Gastroesophageal sphincter (tissue), 3 donors: ENCODE results near the gene GSG1L.

Source experiments
- EP300 ChIP-seq: sonication (generic); formaldehyde crosslinking; IDR thresholded peaks from one replicate; pipeline ENCODE4 v1.6.1; 2017; ENCODE audit warnings: antibody characterized with exemption, mild to moderate bottlenecking
- POLR2A ChIP-seq, 2 donors: fragments of 450-650 bp; IDR thresholded peaks; one replicate each; pipeline ENCODE4 v1.6.1; 2017; ENCODE audit warnings: antibody characterized with exemption in 2 of 2, mild to moderate bottlenecking in 2 of 2, moderate library complexity in 1 of 2
- POLR2AphosphoS5 ChIP-seq: sonication (generic); formaldehyde crosslinking; IDR thresholded peaks from one replicate; pipeline ENCODE4 v1.6.1; 2017; ENCODE audit warnings: antibody characterized with exemption
- TF ChIP-seq, protein P1 (sequence below), 4 experiments: fragments of 200-600 bp in 2 of 4; fragments of 450-650 bp in 2 of 4; sonication (generic) in 1 of 4; IDR thresholded peaks; one replicate each; pipeline ENCODE4 v1.5.1; 2017 to 2019; ENCODE audit warnings: antibody characterized with exemption in 4 of 4, mild to moderate bottlenecking in 2 of 4, moderate library complexity in 2 of 4

DNA sequence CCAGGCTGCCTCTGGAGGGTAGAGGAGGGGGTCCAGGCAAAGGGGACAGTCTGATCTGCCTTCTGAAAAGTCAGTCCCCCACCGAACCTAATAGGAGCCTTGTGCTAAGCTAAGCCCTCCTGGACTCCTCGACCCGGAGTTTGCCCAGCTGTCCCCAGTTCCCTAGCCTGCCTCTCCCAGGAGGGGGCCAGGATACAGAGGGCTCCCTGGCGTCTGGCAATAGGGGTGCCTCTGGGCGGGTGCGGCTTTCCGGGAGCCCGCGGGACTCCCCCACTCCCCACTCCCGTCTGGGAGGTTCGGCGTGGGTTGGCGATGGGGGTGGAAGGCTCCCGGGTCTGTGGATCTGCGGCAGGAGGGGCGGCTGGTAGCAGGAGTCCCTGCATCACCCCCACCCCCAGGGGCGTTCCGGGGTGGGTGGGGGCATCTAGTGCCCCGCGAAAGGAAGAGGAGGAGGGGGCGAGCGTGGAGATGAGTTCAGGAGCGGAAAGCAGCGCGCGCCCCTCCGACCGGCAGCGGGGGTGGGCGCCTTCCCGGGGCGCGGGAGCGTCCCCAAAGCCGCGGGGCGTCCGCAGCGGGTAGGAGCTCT lies 1.2 kb downstream of the GSG1L start:
- TF ChIP-seq, protein P1, sequence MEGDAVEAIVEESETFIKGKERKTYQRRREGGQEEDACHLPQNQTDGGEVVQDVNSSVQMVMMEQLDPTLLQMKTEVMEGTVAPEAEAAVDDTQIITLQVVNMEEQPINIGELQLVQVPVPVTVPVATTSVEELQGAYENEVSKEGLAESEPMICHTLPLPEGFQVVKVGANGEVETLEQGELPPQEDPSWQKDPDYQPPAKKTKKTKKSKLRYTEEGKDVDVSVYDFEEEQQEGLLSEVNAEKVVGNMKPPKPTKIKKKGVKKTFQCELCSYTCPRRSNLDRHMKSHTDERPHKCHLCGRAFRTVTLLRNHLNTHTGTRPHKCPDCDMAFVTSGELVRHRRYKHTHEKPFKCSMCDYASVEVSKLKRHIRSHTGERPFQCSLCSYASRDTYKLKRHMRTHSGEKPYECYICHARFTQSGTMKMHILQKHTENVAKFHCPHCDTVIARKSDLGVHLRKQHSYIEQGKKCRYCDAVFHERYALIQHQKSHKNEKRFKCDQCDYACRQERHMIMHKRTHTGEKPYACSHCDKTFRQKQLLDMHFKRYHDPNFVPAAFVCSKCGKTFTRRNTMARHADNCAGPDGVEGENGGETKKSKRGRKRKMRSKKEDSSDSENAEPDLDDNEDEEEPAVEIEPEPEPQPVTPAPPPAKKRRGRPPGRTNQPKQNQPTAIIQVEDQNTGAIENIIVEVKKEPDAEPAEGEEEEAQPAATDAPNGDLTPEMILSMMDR (IDR thresholded peaks at IDR 0.05), result no peak
- no peak for TF ChIP-seq POLR2A (IDR thresholded peaks at IDR 0.05)
- TF ChIP-seq EP300, result no peak
- no peak for TF ChIP-seq POLR2AphosphoS5
